Iris pigment epithelial cell (primary cell): ENCODE measurements around the gene BZW2.
A peak's percentile ranks its signal among the peaks of the same experiment; 100 is the strongest.

ENCODE experiments used
- DNase-seq: peaks from one replicate; pipeline ENCODE4 v3.0.0-alpha.2; 2011; ENCODE audit warnings: low read depth

The BZW2 gene

GRCh38 chr7:16753102-16753931, 107.3 kb downstream of the BZW2 start, which contains the start of gene TSPAN13:
Gene TSPAN13 (plus strand): TSS chr7:16753755. CDS start chr7:16753968, 213 bp downstream.
- DNase-seq = peak; percentile 65

GRCh38 chr7:16753932-16754855, 108.2 kb downstream of the BZW2 start:
- DNase-seq = peak; percentile 34

- no peak for DNase-seq
Observed at GRCh38 chr7:16754856-16755317, 108.9 kb downstream of the BZW2 start.

- peak; percentile 28 for DNase-seq
Observed at GRCh38 chr7:16755397-16755796, 109.4 kb downstream of the BZW2 start.
